GM06990 (cell line): ENCODE data around the gene RHBDL1.

Experiments
- DNase-seq: peaks from one replicate; pipeline ENCODE4 v3.0.0-alpha.2; 2011; ENCODE audit not compliant: insufficient read length; ENCODE audit errors: extremely low read depth
- H3K27me3 ChIP-seq: replicated peaks from 2 replicates; pipeline ENCODE4 v1.6.0; 2011; ENCODE audit warnings: low read length; ENCODE audit not compliant: control insufficient read depth, insufficient read depth
- H3K36me3 ChIP-seq: 2 replicates; pipeline ENCODE4 v1.5.1; 2011; ENCODE audit warnings: low read length; ENCODE audit not compliant: control insufficient read depth, insufficient read depth
- H3K4me3 ChIP-seq: replicated peaks from 2 replicates; pipeline ENCODE4 v1.5.1; 2011; ENCODE audit warnings: low read depth, mild to moderate bottlenecking, control low read depth, low read length
- CTCF ChIP-seq: IDR thresholded peaks from 2 replicates; pipeline ENCODE4 v1.5.1; 2011; ENCODE audit warnings: low read length, control low read depth, mild to moderate bottlenecking, inconsistent platforms; ENCODE audit not compliant: insufficient read depth, poor library complexity, severe bottlenecking

Gene RHBDL1

DNA sequence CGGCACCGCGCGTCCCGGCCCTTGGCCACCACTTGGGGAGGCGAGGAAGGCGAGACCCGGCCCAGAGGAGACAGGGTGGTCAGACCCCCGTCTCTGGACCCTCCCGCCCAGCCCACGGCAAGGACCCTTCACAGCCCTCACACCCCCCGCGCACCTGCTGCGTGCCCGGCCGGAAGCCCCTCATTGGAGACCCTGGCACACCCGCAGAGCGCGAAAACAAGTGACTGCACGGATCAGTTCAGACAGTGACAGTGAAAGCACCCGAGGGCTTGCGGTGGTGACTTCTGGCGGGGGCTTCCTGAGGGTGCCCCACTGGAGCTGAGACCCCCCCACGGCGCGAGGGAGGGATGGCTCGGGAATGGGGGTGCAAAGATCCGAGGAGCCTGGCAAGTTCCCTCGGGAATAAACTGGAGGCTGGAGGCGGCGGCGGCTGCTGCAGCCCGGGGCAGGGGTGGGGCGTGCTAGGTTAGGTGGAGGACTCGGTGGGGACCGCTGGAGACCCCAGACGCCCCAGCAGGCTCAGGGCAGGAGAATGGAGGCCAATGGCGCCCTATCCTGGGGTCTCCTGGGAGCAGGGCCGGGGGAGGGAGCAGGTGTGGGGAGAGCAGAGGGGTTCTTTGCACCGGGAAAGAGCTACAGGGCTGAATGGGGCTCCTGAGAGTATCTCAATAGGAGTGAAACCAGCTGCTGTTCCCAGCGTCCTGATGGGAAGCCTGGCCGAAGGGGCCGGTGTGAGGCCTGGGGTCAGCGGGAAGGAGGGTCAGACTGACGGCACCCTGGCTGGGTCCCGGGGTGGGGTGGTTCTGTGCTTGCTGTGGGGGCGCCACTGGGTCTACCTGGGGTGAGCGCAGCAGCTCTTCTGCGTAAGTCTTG is 31.0 kb downstream of the RHBDL1 start:
- Histone ChIP-seq H3K4me3 (no peak overlapping the region), H3K36me3 (no peaks in the 10 kb centered on the region), H3K27me3 (peaks cover 2% of the 10 kb centered on the region)
- no peak for DNase-seq
- no peak for TF ChIP-seq CTCF

DNA sequence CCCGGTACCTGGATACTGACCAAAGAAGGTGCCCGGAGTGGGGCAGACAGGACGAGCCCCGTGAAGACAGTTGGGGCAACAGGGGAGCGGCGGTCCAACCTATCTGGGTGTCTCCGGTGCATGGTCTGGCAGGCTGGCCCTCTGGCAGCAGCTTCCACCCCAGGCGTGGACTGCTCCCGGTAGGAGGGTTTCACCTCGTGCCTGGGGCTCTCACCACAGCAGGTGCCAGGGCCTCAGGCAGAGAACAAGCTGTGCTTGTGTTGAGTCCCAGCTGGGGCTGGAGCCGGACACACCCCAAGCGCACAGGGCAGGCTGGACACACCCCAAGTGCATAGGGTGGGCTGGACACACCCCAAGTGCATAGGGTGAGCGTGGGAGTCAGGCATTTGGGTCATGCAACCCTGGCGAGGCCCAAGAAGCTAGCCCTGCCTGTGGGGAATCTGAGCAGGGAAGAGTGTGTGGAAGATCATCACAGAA is 31.6 kb downstream of the RHBDL1 start:
- DNase-seq: no peak
- Histone ChIP-seq H3K27me3 (peaks cover 2% of the 10 kb centered on the region), H3K36me3 (no peaks in the 10 kb centered on the region), H3K4me3 (no peak overlapping the region)
- TF ChIP-seq CTCF: no peak

DNA sequence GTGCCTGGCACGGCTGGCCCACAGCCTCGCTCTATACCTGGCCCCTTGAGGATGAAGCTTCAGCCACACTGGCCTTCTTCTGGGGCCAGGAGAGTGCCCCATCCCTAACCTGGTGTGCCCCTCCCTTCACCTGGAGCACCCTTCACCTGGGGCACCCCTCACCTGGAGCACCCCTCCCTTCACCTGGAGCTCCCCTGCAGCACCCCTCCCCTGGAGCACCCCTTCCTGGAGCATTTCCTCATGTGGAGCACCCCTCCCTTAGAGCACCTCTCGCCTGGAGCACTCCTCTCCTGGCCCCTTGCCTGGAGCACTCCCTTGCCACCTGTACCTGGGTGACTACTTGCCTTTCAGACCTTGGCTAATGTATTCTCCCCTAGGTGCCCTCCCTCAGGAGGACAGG is 32.5 kb downstream of the RHBDL1 start:
- Histone ChIP-seq H3K36me3 (no peaks in the 10 kb centered on the region), H3K4me3 (no peak overlapping the region), H3K27me3 (peaks cover 2% of the 10 kb centered on the region)
- TF ChIP-seq CTCF: no peak
- DNase-seq: no peak

GRCh38 chr16:708959-709358 is 33.5 kb downstream of the RHBDL1 start:
- no peak for TF ChIP-seq CTCF

DNA sequence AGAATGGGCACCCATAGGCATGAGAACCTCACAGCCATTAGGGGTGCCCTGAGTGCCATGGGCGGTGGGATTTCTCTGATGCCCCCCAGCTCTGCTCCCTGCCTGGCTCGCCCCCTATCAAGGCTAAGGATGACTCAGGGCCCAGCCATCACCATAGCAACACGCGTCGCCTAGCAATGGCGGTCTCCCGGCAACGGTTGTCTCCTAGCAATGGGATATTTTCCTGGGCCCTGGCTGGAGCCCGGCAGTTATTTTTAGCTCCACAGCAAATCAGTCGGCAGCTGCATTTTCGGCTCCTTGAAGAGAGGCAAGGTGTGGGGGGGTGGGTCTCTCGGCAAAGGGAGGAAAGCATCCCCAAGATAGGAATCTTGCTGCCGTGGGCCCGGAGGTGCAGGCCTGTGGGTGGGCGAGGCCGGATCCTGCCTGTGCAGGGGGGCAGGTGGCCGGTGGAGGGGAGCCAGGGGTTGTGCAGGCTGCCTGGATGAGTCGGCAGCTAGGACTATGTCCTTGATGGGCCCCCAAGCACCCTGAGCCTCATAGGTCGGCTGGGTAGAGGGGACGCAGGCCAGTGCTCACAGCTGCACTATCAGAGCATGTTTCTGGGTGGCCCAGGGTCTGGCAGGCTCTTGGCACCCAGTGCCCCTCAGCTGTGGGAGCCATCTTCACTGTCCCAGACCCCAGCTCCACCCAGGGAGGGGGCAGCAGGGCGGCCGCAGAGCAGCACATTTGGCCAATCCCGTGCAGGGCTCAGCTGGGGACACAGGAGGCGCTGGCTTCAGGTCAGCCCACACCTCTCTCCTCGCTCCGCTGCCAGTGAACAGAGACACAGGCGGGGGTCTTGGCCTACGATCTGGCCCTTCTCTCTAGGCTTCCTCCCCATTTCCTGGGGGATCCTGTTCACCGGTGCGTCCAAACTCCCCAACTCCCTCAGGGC is 34.4 kb downstream of the RHBDL1 start:
- Histone ChIP-seq H3K36me3 (no peaks in the 10 kb centered on the region), H3K4me3 (no peak overlapping the region), H3K27me3 (peaks cover 2% of the 10 kb centered on the region)
- DNase-seq: no peak
- TF ChIP-seq CTCF: no peak

More at GRCh38 chr16:708959-709358, 33.5 kb downstream of the RHBDL1 start:
- DNase-seq: no peak
- Histone ChIP-seq H3K27me3 (peaks cover 2% of the 10 kb centered on the region), H3K36me3 (no peaks in the 10 kb centered on the region), H3K4me3 (no peak overlapping the region)
